Upper lobe of left lung (tissue), 4 donors: ENCODE results near the gene OTOG.

Source experiments
- EP300 ChIP-seq, 4 donors: sonication (generic); formaldehyde crosslinking; IDR thresholded peaks; one replicate each; pipeline ENCODE4 v1.5.1; 2017; ENCODE audit warnings: antibody characterized with exemption in 4 of 4, control low read depth in 2 of 4
- TF ChIP-seq, protein P1 (sequence below), 6 experiments: fragments of 450-650 bp in 4 of 6; fragments of 200-600 bp in 2 of 6; sonication (generic) in 2 of 6; IDR thresholded peaks; one replicate each; pipeline ENCODE4 v1.5.1; 2016 to 2019; ENCODE audit warnings: antibody characterized with exemption in 6 of 6

DNA sequence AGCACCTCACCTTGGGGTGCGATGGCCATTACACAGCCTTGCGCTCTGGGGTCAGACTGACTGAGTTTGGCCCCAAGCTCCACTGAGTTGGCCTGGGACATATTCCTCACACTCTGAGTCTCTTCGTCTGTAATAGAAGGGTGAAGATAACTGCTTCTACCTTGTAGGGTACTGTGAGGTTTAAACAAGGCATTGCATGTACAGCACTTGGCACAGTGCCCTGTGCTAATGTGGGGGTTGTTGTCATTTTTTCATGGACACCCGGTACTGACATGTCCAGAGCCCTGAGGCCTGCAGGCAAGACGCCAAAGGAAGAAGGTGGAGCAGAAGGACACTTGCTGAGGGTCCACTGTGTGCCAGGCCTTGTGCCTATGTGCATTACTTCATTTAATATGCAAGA lies 50.7 kb downstream of the OTOG start:
- TF ChIP-seq, protein P1, sequence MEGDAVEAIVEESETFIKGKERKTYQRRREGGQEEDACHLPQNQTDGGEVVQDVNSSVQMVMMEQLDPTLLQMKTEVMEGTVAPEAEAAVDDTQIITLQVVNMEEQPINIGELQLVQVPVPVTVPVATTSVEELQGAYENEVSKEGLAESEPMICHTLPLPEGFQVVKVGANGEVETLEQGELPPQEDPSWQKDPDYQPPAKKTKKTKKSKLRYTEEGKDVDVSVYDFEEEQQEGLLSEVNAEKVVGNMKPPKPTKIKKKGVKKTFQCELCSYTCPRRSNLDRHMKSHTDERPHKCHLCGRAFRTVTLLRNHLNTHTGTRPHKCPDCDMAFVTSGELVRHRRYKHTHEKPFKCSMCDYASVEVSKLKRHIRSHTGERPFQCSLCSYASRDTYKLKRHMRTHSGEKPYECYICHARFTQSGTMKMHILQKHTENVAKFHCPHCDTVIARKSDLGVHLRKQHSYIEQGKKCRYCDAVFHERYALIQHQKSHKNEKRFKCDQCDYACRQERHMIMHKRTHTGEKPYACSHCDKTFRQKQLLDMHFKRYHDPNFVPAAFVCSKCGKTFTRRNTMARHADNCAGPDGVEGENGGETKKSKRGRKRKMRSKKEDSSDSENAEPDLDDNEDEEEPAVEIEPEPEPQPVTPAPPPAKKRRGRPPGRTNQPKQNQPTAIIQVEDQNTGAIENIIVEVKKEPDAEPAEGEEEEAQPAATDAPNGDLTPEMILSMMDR (IDR thresholded peaks at IDR 0.05): no peak
- no peak for TF ChIP-seq EP300 (IDR thresholded peaks at IDR 0.05)
